Natural killer cell (primary cell): ENCODE results near the gene HEPN1. TPM values are rescaled to one million over a fixed set of nuclear protein-coding genes. Genes with fewer than 3 reads are reported as not detected.

ENCODE experiments used
- ATAC-seq, 3 donors: fragments of 150-1000 bp in 2 of 3; fragments of 200-7000 bp in 1 of 3; cut with Tn5 transposase; 1 replicate in 1 of 3; 2 replicates in 2 of 3; pipeline ENCODE4 v1.10.0; 2021; ENCODE audit warnings: mild to moderate bottlenecking in 2 of 3, moderate library complexity in 2 of 3
- DNase-seq, 2 donors: peaks; one replicate each; pipeline versions ENCODE4 v3.0.0 to v3.0.0-alpha.2; 2013 to 2021; ENCODE audit warnings: mixed read lengths in 1 of 2
- H3K27ac ChIP-seq: one replicate; pipeline ENCODE4 v1.5.1; 2013; ENCODE audit warnings: mild to moderate bottlenecking, low read length
- H3K27me3 ChIP-seq: one replicate; pipeline ENCODE4 v1.6.1; 2013; ENCODE audit warnings: low read length; ENCODE audit not compliant: control insufficient read depth, insufficient read depth
- H3K36me3 ChIP-seq: one replicate; pipeline ENCODE4 v1.6.1; 2013; ENCODE audit warnings: low read length; ENCODE audit not compliant: control insufficient read depth, insufficient read depth
- H3K4me1 ChIP-seq: one replicate; pipeline ENCODE4 v1.6.1; 2013; ENCODE audit warnings: low read length; ENCODE audit not compliant: control insufficient read depth, insufficient read depth
- H3K4me3 ChIP-seq: one replicate; pipeline ENCODE4 v1.5.1; 2013; ENCODE audit warnings: low read length
- H3K9me3 ChIP-seq: one replicate; pipeline ENCODE4 v1.6.1; 2013; ENCODE audit warnings: low read length; ENCODE audit not compliant: control insufficient read depth, insufficient read depth
- H3K27ac Mint-ChIP-seq, 2 donors: one replicate each; pipeline ENCODE4 v1.8.0; 2022; ENCODE audit warnings: mild to moderate bottlenecking in 2 of 2, mixed read lengths in 2 of 2, moderate library complexity in 1 of 2
- H3K27me3 Mint-ChIP-seq, 2 donors: one replicate each; pipeline ENCODE4 v1.8.0; 2022; ENCODE audit warnings: low read depth in 2 of 2, mixed read lengths in 2 of 2
- H3K36me3 Mint-ChIP-seq: one replicate; pipeline ENCODE4 v1.8.0; 2022; ENCODE audit warnings: mixed read lengths
- H3K4me1 Mint-ChIP-seq, 2 donors: one replicate each; pipeline ENCODE4 v1.8.0; 2022; ENCODE audit warnings: mixed read lengths in 2 of 2
- H3K4me3 Mint-ChIP-seq: one replicate; pipeline ENCODE4 v1.8.0; 2022; ENCODE audit warnings: mild to moderate bottlenecking, moderate library complexity, mixed read lengths
- H3K9me3 Mint-ChIP-seq, 2 donors: one replicate each; pipeline ENCODE4 v1.8.0; 2022; ENCODE audit warnings: mixed read lengths in 2 of 2
- CTCF ChIP-seq: fragments of 200-600 bp; IDR thresholded peaks from one replicate; pipeline ENCODE4 v1.8.0; 2022; ENCODE audit warnings: antibody characterized with exemption
- WGBS: methylation state at CpG from one replicate; pipeline ENCODE4 v1.1.7; 2013; ENCODE audit warnings: missing lambda C conversion rate; ENCODE audit not compliant: insufficient coverage; 5-methylcytosine and 5-hydroxymethylcytosine counted together
- intact Hi-C: fragments of 100-400 bp; cut with micrococcal nuclease; formaldehyde crosslinking; loops from one replicate; pipeline ENCODE4 v1.14.2; 2022
- total RNA-seq, 4 donors: library from RNA; stranded (reverse); fragments of 120-200 nt in 1 of 4; gene quantifications; one replicate each; pipeline versions ENCODE4 v1.2.3 to v1.2.4, GENCODE V29; 2013 to 2022

HEPN1 gene
- total RNA-seq, 3 donors from 2014 or later (not counting 1 experiment from before 2014, with no cell fraction given): not detected

DNA sequence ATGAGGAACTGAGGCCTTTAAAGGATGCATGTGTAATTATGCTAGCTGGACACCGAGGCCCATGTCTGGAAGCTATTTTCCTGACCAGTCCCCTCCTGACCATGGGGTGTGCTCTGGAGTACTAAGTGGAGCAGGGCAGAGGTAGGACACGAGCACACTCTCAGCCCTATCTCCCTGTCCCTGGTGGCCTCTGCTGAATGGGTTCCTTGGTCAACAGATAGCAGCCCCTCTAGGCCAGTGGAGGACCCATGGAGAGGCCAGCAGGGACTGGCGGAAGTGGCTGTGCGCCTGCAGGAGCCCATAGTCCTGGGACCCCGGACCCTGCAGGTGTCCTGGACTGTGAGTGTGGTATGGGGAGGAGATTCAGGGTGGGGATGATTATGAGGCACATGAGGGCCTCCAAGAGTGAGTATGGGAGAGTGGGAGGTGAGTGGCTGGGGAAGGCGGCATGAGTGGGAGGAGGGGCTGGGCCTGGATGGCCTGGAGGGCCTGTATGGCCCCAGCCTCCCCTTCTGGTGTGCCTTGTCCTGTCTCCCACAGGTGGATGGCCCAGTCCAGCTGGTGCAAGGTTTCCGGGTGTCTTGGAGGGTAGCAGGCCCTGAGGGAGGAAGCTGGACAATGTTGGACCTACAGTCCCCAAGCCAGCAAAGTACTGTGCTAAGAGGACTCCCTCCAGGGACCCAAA, 44.3 kb upstream of the HEPN1 start:
- Mint-ChIP-seq H3K4me3 (peak overlapping the region; percentile 73), H3K36me3 (no peaks in the 10 kb centered on the region), H3K27me3 (peaks cover 37 to 42% of the 10 kb centered on the region in 2 donors), H3K4me1 (peaks cover 16 to 46% of the 10 kb centered on the region in 2 donors), H3K27ac (peak overlapping the region in 1 of 2 donors; percentile 63), H3K9me3 (no peaks in the 10 kb centered on the region)
- no peaks in the 10 kb centered on the region for H3K36me3 ChIP-seq
- WGBS: 92% methylated on average over 7 of the region's 7 CpGs
- ATAC-seq: no peak
- DNase-seq: no peak
- no peak overlapping the region for H3K4me3 ChIP-seq
- no peaks in the 10 kb centered on the region for H3K9me3 ChIP-seq
- TF ChIP-seq CTCF: no peak
- peaks cover 12% of the 10 kb centered on the region for H3K27me3 ChIP-seq
- no peak overlapping the region for H3K27ac ChIP-seq
- H3K4me1 ChIP-seq: peaks cover 19% of the 10 kb centered on the region
- intact Hi-C loops: loop anchor here (5.0 kb wide), 1 partner anchor 78 kb away; the partner anchor contains the start of gene CCDC15

GRCh38 chr11:124875401-124875800, 43.6 kb upstream of the HEPN1 start:
- Mint-ChIP-seq H3K27ac (peak overlapping the region in 1 of 2 donors; percentile 63), H3K9me3 (no peaks in the 10 kb centered on the region), H3K4me3 (peak overlapping the region; percentile 90), H3K36me3 (no peaks in the 10 kb centered on the region), H3K27me3 (peaks cover 30 to 35% of the 10 kb centered on the region in 2 donors), H3K4me1 (peaks cover 16 to 53% of the 10 kb centered on the region in 2 donors)
- ATAC-seq: no peak
- intact Hi-C loops: loop anchor here (5.0 kb wide), 1 partner anchor 77 kb away; the partner anchor contains the start of gene CCDC15
- no peaks in the 10 kb centered on the region for H3K9me3 ChIP-seq
- TF ChIP-seq CTCF: no peak
- no peaks in the 10 kb centered on the region for H3K36me3 ChIP-seq
- 78% methylated on average over 3 of the region's 3 CpGs for WGBS
- no peak overlapping the region for H3K27ac ChIP-seq
- no peak overlapping the region for H3K4me3 ChIP-seq
- H3K27me3 ChIP-seq: peaks cover 7% of the 10 kb centered on the region
- peaks cover 19% of the 10 kb centered on the region for H3K4me1 ChIP-seq
- DNase-seq: no peak

GRCh38 chr11:124875943-124876817, 42.9 kb upstream of the HEPN1 start:
- Mint-ChIP-seq H3K27ac (peak overlapping the region; percentile 53 to 92), H3K4me1 (peaks cover 16 to 54% of the 10 kb centered on the region in 2 donors), H3K9me3 (no peaks in the 10 kb centered on the region), H3K4me3 (peak overlapping the region; percentile 90), H3K36me3 (no peaks in the 10 kb centered on the region), H3K27me3 (peaks cover 27 to 30% of the 10 kb centered on the region in 2 donors)
- DNase-seq (peak; percentile 77 to 89), ATAC-seq (peak; percentile 92)
- intact Hi-C loops: loop anchor here (2.0 to 5.0 kb wide), 2 partner anchors 45 to 76 kb away; partner anchors contain the start of gene CCDC15
- WGBS: 1% methylated on average over 69 of the region's 69 CpGs
- H3K27me3 ChIP-seq: peaks cover 6% of the 10 kb centered on the region
- H3K4me1 ChIP-seq: peaks cover 19% of the 10 kb centered on the region
- no peaks in the 10 kb centered on the region for H3K36me3 ChIP-seq
- no peaks in the 10 kb centered on the region for H3K9me3 ChIP-seq
- peak; percentile 76 for TF ChIP-seq CTCF
- peak overlapping the region; percentile 85 for H3K27ac ChIP-seq
- peak overlapping the region; percentile 74 for H3K4me3 ChIP-seq
